Neural cell (in vitro differentiated cells): ENCODE measurements around the gene CRIM1.

Source experiments
- CTCF ChIP-seq: fragments of 450-650 bp; IDR thresholded peaks from 2 replicates; pipeline ENCODE4 v1.5.1; 2014; ENCODE audit warnings: antibody characterized with exemption, mild to moderate bottlenecking, moderate library complexity; ENCODE audit not compliant: poor library complexity, severe bottlenecking
- EP300 ChIP-seq: fragments of 450-650 bp; conservative IDR thresholded peaks from 2 replicates; pipeline ENCODE4 v1.6.1; 2014; ENCODE audit warnings: antibody characterized with exemption, mild to moderate bottlenecking, moderate library complexity; ENCODE audit not compliant: poor library complexity, severe bottlenecking
- EZH2 ChIP-seq: fragments of 200-600, 300-800 bp; shearing (Covaris generic), sonication (generic); IDR thresholded peaks from 2 replicates; pipeline ENCODE4 v1.6.1; 2014; ENCODE audit warnings: antibody characterized with exemption, low read length, borderline replicate concordance, mild to moderate bottlenecking; ENCODE audit not compliant: insufficient read depth, poor library complexity, severe bottlenecking
- RAD21 ChIP-seq: fragments of 450-650 bp; conservative IDR thresholded peaks from 2 replicates; pipeline ENCODE4 v1.6.1; 2014; ENCODE audit warnings: antibody characterized with exemption, mild to moderate bottlenecking, moderate library complexity

- no peak for TF ChIP-seq CTCF
- no peak for TF ChIP-seq EP300
- no peak for TF ChIP-seq RAD21
- no peak for TF ChIP-seq EZH2
Measured at GRCh38 chr2:36486521-36487044, 131.0 kb downstream of the CRIM1 start.
